K562 (cell line): ENCODE results near the gene ATAD2B. TPM values are rescaled to one million over a fixed set of nuclear protein-coding genes. Genes with fewer than 3 reads are reported as not detected.

ENCODE experiments used
- E2F1 ChIP-seq: sonication (generic); formaldehyde crosslinking; IDR thresholded peaks from 2 replicates; pipeline ENCODE4 v1.8.1; 2023; ENCODE audit warnings: mild to moderate bottlenecking, missing genetic modification reagents, moderate library complexity
- ZBTB40 ChIP-seq, 2 experiments: fragments of 450-650 bp in 1 of 2; sonication (generic) in 1 of 2; formaldehyde crosslinking in 1 of 2; IDR thresholded peaks; 2 replicates each; pipeline versions ENCODE4 v1.7.1 to v1.9.0; 2016 to 2022; ENCODE audit warnings: inconsistent platforms in 1 of 2, mild to moderate bottlenecking in 1 of 2, missing genetic modification reagents in 1 of 2
- ZFX ChIP-seq: sonication (generic); formaldehyde crosslinking; IDR thresholded peaks from 2 replicates; pipeline ENCODE4 v1.8.0; 2022; ENCODE audit warnings: mild to moderate bottlenecking, missing genetic modification reagents, moderate library complexity
- polyA plus RNA-seq, 8 experiments: library from polyadenylated mRNA; depleted of rRNA in 4 of 8; stranded (reverse) in 5 of 8; unstranded in 3 of 8; fragments of >200 nt; fragmentation: Nextera tagmentation in 2 of 8; fragmentation: Illumina TruSeq in 1 of 8; extraction: Ambion mirVana in 2 of 8; extraction: Trizol in 1 of 8; gene quantifications; 2 replicates each; pipeline versions ENCODE4 v1.2.1 to v1.2.3, GENCODE V29; 2011 to 2014; ENCODE audit warnings: inconsistent platforms in 1 of 8, missing spikeins in 1 of 8
- total RNA-seq, 7 experiments: library from RNA; depleted of rRNA in 6 of 7; stranded (reverse); fragments of >200 nt in 6 of 7; fragmentation: Illumina TruSeq in 2 of 7; extraction: Trizol in 2 of 7; gene quantifications; 2 replicates each; pipeline versions ENCODE4 v1.2.1 to v1.2.3, GENCODE V29; 2011 to 2021; ENCODE audit warnings: low replicate concordance in 1 of 7

ATAD2B gene
- total and polyA plus RNA-seq, 9 of the 15 experiments (the other 6 are each of a cell fraction or from before 2014, with no cell fraction given), result 3.2 to 21.6 (median 11.4) TPM

GRCh38 chr2:23839919-23840578 lies 86.9 kb downstream of the ATAD2B start (continued):
- TF ChIP-seq ZBTB40 (IDR thresholded peaks at IDR 0.05), result peak; percentile 74
- no peak for TF ChIP-seq ZBTB40 (CRISPR knock-in tag; IDR thresholded peaks at IDR 0.05)
- TF ChIP-seq E2F1, result no peak
- no peak for TF ChIP-seq ZFX
